Thyroid gland (tissue), 4 donors: ENCODE measurements around the gene CPNE4. TPM values are rescaled to one million over a fixed set of nuclear protein-coding genes. Genes with fewer than 3 reads are reported as not detected.

Source experiments
- DNase-seq, 2 donors: peaks; one replicate each; pipeline ENCODE4 v3.0.0-alpha.2; 2019
- H3K27ac ChIP-seq, 3 donors: fragments of 200-600 bp; sonication (generic); 1 replicate in 2 of 3; 2 replicates in 1 of 3; pipeline ENCODE4 v1.5.1; 2016 to 2019; ENCODE audit warnings: mild to moderate bottlenecking in 1 of 3, moderate library complexity in 1 of 3
- H3K27me3 ChIP-seq: fragments of 200-600 bp; sonication (generic); one replicate; pipeline ENCODE4 v1.5.1; 2019
- H3K36me3 ChIP-seq, 2 donors: fragments of 200-600 bp; sonication (generic); one replicate each; pipeline ENCODE4 v1.5.1; 2016 to 2019
- H3K4me1 ChIP-seq, 2 donors: fragments of 200-600 bp; sonication (generic); one replicate each; pipeline ENCODE4 v1.5.1; 2017 to 2019
- H3K4me3 ChIP-seq, 3 donors: fragments of 200-600 bp; sonication (generic); replicated peaks in 1 of 3; 1 replicate in 2 of 3; 2 replicates in 1 of 3; pipeline ENCODE4 v1.5.1; 2016; ENCODE audit warnings: mild to moderate bottlenecking in 1 of 3
- H3K9me3 ChIP-seq: fragments of 200-600 bp; sonication (generic); one replicate; pipeline ENCODE4 v1.5.1; 2017
- CTCF ChIP-seq, 6 experiments: fragments of 200-600 bp in 3 of 6; fragments of 450-650 bp in 3 of 6; sonication (generic) in 3 of 6; IDR thresholded peaks; one replicate each; pipeline ENCODE4 v1.5.1; 2016 to 2019; ENCODE audit warnings: antibody characterized with exemption in 6 of 6, mild to moderate bottlenecking in 2 of 6, inconsistent platforms in 1 of 6, moderate library complexity in 1 of 6
- POLR2A ChIP-seq, 2 donors: fragments of 450-650 bp; IDR thresholded peaks; one replicate each; pipeline ENCODE4 v1.6.1; 2017; ENCODE audit warnings: antibody characterized with exemption in 2 of 2, mild to moderate bottlenecking in 2 of 2, moderate library complexity in 1 of 2
- WGBS, 2 donors: methylation state at CpG; one replicate each; pipeline ENCODE4 v1.1.5; 2017; 5-methylcytosine and 5-hydroxymethylcytosine counted together
- intact Hi-C: fragments of 100-400 bp; cut with DNase I; formaldehyde crosslinking; loops from one replicate; pipeline ENCODE4 v1.15.1; 2023
- total RNA-seq, 4 donors: library from RNA; depleted of rRNA; stranded (reverse); fragments of >200 nt; gene quantifications; one replicate each; pipeline ENCODE4 v1.2.3, GENCODE V29; 2016

Gene CPNE4
- total RNA-seq, 4 donors from 2014 or later = not detected

GRCh38 chr3:131883711-131884407 is 151.0 kb downstream of the CPNE4 start:
- DNase-seq = no peak
- Histone ChIP-seq H3K4me1 (no peaks in the 10 kb centered on the region), H3K27me3 (no peaks in the 10 kb centered on the region), H3K9me3 (no peaks in the 10 kb centered on the region), H3K36me3 (no peaks in the 10 kb centered on the region), H3K4me3 (no peak overlapping the region), H3K27ac (no peak overlapping the region)
- TF ChIP-seq CTCF (IDR thresholded peaks at IDR 0.05) (no peak), POLR2A (IDR thresholded peaks at IDR 0.05) (no peak)
- 44 to 69% methylated on average over 2 of the region's 2 CpGs for WGBS, 2 donors
- intact Hi-C loops = no loop called here

GRCh38 chr3:131883086-131883485 is 151.7 kb downstream of the CPNE4 start:
- H3K4me3 ChIP-seq = no peak overlapping the region
- H3K4me1 ChIP-seq = no peaks in the 10 kb centered on the region
- H3K27ac ChIP-seq = no peak overlapping the region
- TF ChIP-seq CTCF (IDR thresholded peaks at IDR 0.05) (no peak), POLR2A (IDR thresholded peaks at IDR 0.05) (no peak)
- DNase-seq = no peak
- no peaks in the 10 kb centered on the region for H3K27me3 ChIP-seq
- H3K9me3 ChIP-seq = no peaks in the 10 kb centered on the region
- H3K36me3 ChIP-seq = no peaks in the 10 kb centered on the region
- intact Hi-C loops = no loop called here

- 78 to 81% methylated on average over 3 of the region's 3 CpGs for WGBS, 2 donors
- no peak for DNase-seq
- Histone ChIP-seq H3K27ac (no peak overlapping the region), H3K27me3 (no peaks in the 10 kb centered on the region), H3K9me3 (no peaks in the 10 kb centered on the region), H3K4me3 (no peak overlapping the region), H3K4me1 (no peaks in the 10 kb centered on the region), H3K36me3 (no peaks in the 10 kb centered on the region)
- no peak for TF ChIP-seq CTCF (IDR thresholded peaks at IDR 0.05)
- intact Hi-C loops = no loop called here
Measured at GRCh38 chr3:131881777-131882176, 153.0 kb downstream of the CPNE4 start.

- Histone ChIP-seq H3K27ac (no peak overlapping the region), H3K27me3 (no peaks in the 10 kb centered on the region), H3K36me3 (no peaks in the 10 kb centered on the region), H3K4me1 (no peaks in the 10 kb centered on the region), H3K4me3 (no peak overlapping the region), H3K9me3 (no peaks in the 10 kb centered on the region)
- 38 to 66% methylated on average over 2 of the region's 2 CpGs for WGBS, 2 donors
- intact Hi-C loops = no loop called here
- TF ChIP-seq POLR2A (IDR thresholded peaks at IDR 0.05) (no peak), CTCF (IDR thresholded peaks at IDR 0.05) (no peak)
- no peak for DNase-seq
Measured at GRCh38 chr3:131880948-131881347, 153.9 kb downstream of the CPNE4 start.

GRCh38 chr3:131868203-131868602 is 166.6 kb downstream of the CPNE4 start:
- intact Hi-C loops = no loop called here
- no peaks in the 10 kb centered on the region for H3K9me3 ChIP-seq
- no peak overlapping the region for H3K27ac ChIP-seq

More at GRCh38 chr3:131868203-131868602, 166.6 kb downstream of the CPNE4 start:
- no peak for TF ChIP-seq POLR2A (IDR thresholded peaks at IDR 0.05)
- Histone ChIP-seq H3K4me3 (no peak overlapping the region), H3K4me1 (peaks cover 30 to 31% of the 10 kb centered on the region in 2 donors), H3K27me3 (no peaks in the 10 kb centered on the region), H3K36me3 (no peaks in the 10 kb centered on the region)
- peak; percentile 16 to 36 for DNase-seq
- WGBS, 2 donors = 32 to 40% methylated on average over 6 of the region's 6 CpGs
